CD4-positive, alpha-beta T cell treated with Interleukin-12 subunit alpha and Interleukin-12 subunit beta, for 1 hour (primary cell): Measurements from ENCODE around the gene SUSD3.

Source experiments
- DNase-seq: peaks from one replicate; pipeline ENCODE4 v3.0.0-alpha.2; 2020

The SUSD3 gene

DNA sequence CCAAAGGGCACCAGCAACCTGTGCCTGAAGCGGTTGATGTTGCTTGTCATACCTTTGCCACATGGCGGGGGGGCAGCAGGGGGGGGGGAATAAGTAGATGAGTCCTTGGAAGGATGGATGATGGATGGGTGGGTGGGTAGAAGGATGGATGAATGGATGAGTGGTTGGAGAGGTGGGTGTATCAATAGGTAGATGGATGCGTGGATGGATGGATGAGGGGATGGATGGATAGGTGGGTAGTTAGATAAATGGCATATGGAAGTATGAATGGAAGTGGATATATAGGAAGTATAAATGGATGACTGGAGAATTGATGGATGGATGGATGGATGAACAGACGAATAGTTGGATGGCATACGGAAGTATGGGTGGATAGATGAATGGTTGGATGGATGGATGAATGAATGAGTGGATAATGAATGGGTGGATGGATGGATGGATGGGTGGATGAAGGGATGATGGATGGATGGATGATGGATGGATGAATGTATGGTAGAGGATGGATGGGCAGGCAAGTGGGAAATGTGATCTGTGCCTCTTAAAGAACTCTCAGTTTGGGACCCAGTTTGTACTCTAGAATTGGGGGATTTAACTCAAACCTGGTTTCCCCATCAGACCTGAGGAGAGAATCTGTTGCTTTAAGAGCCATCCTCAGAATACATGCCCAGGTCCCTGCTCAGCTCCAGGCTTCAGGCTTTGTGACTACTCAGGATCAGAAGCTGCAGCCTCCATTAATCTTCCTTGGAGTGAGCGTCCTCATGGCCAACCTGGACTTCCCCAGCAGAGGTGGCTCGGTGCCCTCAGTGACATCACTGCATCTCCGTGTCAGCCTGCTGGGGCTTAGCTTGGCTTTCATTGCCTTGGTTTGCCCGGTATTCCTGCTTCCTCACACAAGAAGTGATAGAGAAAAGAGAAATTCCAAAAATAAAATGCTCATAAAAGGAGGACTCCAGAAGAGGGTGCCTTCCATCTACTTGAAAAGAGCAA, 27.6 kb upstream of the SUSD3 start:
- DNase-seq = no peak

DNA sequence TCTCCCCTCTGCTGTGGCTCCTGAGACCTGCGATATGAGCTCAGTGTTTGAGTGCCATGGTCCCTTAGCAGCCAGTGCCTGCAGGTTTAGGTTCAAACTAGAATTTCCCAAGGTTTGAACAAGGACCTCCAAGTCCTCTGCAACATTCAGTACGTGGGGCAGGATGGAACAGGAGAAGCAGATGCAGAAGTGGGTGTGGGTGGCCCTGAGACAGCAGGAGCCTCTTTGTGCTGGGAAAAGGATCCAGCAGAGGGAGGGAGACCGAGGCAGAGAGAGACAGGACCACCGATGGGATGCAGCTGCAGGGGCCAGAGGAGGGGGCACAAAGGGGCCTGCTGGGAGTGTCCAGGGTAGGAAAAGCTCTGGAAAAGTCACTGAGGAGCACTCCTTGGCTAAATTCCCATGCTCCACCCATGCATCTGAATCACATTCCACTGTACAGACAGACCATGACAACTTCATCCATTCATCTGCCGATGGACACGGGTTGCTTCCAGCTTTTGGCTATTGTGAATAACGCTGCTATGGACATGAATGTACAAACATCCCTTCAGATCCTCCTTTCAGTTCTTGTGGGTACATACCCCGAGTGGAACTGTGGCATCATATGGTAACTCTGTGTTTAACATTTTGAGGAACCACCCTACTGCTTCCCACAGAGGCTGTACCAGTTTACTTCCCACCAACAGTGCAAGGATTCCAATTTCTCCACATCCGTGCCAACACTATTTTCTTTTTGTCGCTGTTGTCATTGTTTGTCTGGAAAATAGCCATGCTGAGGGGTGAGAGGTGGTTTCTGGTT, 26.7 kb upstream of the SUSD3 start:
- DNase-seq = no peak

DNA sequence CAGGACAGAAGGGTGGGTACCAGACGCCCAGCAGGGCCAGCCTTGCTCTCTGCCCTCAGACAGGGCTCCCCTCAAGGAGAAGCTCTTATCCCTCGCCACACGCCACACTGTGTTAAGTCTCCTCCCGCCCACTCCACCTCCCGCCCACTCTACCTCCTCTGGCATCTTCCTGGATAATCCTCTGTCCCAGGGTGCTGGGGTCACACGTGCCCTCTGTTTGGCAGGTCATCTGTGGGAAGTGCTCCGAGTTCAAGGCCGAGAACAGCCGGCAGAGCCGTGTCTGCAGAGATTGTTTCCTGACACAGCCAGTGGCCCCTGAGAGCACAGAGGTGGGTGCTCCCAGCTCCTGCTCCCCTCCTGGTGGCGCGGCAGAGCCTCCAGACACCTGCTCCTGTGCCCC, 26.0 kb upstream of the SUSD3 start:
- no peak for DNase-seq

DNA sequence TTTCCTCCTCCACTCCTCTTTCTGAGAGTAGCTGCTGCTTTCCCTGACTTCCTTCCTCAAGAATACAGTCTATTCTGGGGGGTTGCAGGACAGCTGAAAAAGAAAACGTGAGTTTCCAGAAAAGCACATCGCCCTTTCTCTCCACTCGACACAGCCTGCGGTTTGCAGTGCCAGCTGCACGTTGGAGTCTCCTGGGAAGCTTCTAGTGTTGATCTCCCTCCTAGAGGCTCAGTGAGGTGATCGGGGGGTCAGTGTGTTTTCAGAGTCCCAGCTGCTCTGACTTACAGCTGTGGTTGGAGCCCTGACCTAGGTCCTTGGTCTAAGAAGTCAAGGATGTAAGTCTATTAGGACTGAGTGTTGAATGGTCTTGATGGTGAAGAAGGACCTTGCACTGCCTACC, 25.0 kb upstream of the SUSD3 start:
- DNase-seq = no peak

DNA sequence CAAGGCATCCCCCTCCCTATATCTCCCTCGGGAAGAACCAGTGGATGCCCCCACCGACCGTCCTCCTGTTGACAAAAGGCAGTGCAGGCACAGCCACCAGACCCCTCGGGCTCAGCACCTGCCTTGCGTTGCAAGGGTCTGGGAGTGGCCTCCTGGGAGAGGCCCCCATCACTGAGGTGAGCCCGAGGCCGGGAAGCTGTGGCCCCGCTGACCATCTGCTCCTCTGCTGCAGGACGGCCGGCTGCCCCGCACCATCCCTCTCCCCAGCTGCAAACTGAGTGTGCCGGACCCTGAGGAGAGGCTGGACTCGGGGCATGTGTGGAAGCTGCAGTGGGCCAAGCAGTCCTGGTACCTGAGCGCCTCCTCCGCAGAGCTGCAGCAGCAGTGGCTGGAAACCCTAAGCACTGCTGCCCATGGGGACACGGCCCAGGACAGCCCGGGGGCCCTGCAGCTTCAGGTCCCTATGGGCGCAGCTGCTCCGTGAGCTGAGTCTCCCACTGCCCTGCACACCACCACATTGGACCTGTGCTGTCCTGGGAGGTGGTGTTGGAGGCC, 23.3 kb upstream of the SUSD3 start:
- no peak for DNase-seq

DNA sequence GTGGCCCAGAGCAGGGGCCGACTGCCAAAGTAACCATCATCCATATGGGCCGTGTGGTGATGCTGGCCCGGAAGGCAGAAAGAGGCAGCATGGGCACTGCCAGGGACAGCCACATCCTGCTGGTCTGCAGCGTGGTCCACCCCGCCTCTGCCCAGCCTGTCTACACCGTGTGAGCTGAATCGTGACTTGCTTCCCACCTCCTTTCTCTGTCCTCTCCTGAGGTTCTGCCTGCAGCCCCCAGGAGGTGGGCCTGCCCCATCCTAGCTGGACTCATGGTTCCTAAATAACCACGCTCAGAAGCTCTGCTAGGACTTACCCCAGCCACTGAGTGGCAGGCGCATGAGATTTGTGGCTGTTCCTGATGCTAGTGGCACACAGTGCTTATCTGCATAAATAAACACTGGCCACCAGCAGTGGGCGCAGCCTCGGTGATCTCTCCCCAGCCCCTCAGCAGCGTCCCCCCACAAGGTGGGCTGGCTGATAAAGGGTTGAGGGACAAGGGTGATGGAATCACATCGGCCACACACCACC, 22.6 kb upstream of the SUSD3 start:
- no peak for DNase-seq

DNA sequence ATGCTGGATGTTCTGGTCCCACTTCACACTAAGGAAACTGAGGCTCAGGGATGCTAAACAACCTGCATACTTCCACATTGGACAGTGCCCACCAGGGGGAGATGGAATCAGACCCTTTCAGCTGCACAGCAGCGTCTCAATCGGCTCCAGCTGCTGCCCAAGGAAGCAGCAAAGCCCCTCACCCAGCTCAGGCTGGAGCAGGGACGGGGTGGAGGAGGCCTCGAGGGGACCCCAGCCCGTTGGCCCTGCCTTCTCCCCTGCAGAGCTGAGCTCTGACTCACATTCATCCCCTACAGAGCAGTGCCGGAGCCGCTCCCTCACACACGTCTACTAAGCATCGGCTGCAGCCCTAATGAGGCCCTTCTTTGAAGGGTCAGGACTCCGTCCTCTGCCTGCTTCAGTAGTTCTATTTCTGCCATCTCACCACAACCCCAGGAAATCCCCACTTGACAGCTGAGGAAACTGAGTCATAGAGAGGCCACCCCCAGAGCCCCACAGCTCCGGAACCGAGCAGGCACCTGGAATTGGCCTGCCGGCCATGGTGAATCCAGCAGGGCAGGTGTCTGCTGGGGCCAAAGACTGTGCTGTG, 21.5 kb upstream of the SUSD3 start:
- no peak for DNase-seq

DNA sequence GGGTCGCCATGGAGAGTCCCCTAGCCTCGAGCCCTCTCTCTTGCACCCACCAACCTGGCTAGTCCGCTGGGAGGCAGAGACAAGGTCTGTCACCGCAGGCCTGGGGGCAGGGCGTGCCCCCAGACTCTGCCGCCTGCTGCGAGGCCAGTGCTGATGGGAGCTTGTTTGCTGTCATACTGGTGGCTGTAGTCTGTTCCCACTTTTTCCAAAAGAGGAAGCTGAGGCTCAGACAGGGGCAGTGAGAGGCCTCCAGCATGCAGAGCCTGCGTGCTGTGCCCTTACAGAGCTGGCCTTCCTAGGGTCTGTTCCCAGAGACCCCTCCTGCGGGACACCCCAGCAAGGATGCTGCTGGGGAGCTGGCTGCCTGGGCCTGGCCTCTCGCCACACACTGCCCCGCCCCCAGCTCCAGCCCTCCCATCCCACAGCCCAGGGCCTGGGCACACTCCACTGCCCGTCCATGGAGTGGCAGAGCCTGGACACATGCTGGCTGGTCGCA, 21.0 kb upstream of the SUSD3 start:
- no peak for DNase-seq

DNA sequence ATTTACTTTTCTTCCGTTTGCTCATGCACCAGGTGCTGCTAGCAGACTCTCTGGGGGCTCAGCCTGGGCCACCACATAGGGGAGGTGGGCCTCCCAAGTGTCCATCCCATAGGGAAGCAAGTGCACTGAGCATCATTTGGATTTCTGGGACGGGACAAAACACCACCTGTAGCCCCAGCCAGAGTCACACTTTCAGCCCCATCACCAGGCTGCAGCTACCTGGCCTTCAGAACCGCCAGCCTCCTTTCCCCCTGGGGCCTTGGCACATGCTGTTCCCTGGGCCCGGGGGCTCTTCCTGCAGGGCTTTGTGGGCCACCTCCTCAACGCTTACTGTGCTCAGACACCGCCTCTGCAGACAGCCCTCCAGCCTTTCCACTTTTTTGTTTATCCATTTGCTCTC, 19.6 kb upstream of the SUSD3 start:
- DNase-seq = no peak

DNA sequence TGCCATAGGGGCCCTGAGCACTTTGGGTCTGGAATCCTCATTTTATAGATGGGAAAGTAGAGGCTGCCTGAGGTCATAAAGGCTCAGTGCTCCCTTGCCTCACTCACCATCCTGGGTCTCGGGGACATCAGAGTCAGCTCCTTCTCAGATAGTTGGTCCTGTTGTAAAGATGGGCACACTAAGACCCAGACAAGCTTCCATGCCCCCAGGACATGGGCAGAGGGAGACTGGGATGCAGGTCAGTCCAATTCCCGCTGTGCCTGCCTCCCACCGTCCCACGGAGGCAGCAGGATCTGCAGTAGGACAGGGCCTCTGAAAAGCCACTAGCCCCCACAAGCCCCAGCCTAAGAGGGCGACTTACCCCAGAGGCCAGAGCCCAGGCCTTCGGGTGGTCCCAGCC, 19.0 kb upstream of the SUSD3 start:
- no peak for DNase-seq

DNA sequence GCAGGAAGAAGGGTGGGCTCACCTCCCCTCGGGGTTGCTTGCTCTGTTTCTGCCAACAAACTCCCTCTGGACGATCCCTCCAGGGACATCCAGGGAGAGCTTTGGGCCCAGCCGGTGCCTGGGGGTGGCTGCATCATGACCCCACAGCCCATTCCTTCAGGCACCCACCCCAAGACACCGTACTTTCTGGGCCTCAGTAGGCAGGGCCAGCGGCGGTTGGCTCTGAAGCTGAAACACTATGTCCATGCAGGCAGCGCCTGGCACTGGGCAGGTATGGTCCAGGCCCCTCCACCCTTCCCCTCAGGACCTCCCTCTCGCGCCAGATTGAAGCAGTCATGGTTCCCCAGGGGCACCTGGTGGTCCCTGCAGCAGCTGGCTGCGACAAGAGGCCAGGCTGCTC, 18.5 kb upstream of the SUSD3 start:
- DNase-seq = no peak

DNA sequence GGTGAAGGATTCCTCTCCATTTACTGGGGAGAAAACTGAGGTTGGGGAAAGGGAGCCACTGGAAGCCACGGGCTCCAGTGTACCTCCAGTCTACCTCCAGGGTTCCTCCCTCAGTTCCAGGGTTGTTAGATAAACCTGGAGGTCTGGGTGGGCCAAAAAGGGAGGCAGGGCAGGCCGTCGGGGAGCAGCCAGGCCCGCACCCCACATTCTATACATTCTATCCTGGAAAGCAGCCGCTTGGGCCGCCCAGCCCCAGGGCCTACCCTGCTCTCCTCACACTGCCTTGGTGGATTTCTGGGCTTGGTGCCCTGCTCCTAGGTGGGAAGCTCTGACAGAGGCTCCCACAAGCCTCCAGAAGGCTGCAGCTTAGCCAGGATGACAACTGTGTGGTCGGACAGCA, 18.1 kb upstream of the SUSD3 start:
- DNase-seq = no peak

DNA sequence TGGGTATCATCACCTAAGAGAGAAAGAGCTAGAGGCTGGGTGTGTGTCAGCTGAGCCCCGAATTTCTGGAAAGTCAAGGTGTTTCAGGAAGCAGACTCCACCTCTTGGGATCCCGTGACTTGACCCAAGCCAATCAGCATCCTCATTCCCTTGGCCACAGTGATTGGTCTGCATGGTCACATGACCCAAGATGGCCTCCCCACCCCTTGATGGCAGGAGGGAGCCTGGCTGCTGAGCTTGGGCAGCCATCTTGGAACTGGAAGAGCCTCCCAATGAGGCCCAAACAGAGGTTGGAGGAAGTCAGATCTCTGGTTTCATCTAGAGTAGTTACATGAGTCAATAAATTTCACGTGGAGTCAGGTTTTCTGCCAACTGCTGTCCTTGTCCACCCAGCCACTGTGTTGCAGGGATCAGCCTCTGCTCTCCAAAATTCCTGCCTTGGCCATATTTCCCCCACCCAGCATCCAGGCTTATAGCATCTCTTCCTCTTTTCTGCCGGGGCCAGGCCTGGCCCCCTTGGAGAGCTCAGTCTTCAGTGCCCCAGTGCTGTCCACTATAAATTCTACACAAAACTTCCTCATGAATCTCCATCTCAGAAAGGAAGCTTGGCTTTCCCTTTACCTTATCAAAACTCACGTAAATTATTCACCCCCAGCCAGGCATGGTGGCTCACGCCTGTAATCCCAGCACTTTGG, 17.2 kb upstream of the SUSD3 start:
- DNase-seq = no peak

DNA sequence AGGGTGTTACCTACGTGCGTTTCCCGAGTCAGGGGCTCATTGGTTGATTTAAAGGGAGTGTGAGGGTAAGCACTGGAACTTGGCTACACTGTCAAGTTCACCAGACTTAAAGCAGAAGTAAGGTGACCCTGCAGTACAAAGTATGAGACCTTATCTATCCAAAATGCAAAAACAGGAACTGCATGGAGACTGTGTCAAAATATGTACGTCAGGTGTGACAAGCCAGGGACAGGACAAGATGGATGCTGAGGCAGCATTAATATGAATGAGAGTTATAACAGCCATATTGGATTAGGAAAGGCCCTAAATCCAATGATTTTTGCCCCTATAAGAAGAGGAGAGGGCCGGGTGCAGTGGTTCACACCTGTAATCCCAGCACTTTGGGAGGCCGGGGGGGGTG, 15.4 kb upstream of the SUSD3 start:
- no peak for DNase-seq

DNA sequence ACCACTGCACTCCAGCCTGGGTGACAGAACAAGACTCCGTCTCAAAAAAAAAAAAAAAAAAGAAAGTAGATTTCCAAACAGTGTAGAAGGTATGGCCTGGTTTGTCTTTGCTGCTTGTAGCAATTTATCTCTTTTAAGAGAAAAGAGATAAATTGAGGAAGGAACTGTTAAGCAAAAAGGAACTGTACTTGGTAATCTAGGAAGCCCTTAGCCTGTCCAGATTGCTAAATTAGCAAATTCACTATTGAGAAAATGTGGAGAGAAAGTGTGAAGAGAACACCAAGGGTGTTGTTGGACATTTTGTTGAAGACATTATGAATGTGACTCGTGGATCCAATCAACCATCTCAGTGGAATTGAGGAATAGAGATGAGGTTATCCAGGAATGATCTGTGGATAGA, 13.0 kb upstream of the SUSD3 start:
- no peak for DNase-seq

DNA sequence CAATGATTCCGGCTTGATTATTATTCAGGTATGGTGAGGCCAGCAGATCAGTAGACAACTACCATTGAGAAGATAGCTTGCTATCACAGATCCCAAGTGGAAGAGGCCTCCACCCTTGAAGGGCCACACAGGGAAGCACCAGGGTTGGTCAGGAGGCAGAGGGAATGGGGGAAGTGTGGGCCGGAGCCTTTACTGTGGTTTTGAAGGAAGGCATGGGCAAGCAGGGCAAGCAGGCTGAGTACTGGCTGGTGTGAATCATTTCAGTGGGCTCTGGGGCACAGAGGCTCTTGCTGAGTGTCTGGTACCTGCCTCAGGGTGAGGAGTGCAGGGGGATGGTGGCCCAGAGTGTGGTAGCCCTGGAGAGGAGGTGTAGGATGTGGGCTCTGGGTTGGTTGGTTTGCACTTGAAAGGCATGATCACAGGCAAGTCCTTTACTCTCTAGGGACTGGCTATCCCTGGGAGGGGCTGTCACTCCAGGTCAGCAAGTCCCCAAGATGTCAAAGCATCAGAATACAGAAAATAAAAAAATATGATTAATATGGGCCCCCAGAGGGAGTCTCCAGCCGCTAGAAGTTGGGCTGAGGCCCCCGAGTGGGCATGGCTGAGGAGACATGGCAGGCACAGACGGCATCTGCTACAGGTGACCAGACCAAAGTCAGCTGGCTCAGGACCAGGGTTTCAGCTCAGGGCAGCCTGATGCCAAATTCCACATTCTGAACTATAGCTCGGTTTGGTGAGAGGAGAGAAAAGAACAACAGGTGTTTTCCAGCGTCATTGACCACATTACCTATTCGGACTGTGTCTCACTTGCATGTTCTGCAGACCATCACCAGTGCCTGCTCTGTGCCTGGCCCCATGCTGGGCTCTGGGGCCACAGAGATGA, 9.7 kb upstream of the SUSD3 start:
- DNase-seq = no peak

DNA sequence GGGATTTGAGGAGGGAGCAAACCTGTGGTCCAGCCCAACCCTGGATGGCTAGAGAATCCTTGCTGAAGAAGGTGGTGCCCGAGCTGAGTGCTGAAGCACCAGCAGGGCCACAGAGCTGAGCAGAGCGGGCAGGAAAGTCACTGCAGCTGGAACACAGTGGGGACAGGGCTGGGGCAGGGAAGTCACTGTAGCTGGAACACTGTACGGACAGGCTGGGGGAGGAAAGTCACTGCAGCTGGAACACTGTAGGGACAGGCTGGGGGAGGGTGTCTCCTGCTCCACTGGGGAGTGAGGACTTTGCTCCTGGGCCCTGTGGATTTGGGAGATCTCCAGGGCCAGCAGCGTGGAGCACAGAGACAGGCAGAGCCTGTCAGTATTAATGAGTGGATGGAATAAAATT, 9.0 kb upstream of the SUSD3 start:
- no peak for DNase-seq

DNA sequence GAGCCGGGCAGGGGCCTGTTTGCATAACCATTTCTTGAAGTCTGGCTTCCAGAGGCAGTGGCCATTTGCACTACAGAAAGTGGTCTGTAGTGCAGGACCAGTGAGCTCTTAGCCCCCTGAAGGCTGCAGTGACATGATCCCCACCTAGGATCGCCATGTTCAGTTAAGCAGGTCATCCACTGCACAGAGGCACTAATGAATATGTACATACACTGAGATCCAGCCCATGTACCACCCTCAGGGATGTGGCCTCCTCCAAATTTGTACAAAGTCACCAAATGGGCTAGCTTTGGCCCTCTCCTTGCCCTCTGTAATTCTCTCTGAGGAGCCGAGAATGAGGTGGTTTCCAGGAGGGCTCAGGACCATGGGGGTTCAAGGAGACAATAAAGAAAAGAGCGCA, 8.3 kb upstream of the SUSD3 start:
- DNase-seq = no peak

DNA sequence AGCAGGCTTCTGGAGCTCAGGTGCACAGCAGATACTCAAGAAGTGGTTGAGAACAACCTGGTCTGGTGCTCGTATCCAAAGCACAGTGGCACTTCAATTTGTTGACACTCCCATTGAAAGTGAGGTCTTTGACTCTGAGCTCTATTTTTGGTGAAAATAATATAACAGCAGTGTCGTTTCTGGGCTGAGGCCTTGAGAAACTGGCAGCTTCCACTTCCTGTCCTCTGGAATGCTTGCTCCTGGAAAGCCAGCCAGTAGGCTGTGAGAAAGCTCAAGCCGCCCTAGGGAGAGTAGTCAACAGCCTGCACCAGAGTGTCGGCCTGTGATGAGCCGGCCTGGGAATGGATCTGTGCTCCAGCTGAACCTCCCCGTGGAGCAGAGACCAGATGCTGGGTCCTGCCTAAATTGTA, 6.8 kb upstream of the SUSD3 start:
- DNase-seq = no peak

DNA sequence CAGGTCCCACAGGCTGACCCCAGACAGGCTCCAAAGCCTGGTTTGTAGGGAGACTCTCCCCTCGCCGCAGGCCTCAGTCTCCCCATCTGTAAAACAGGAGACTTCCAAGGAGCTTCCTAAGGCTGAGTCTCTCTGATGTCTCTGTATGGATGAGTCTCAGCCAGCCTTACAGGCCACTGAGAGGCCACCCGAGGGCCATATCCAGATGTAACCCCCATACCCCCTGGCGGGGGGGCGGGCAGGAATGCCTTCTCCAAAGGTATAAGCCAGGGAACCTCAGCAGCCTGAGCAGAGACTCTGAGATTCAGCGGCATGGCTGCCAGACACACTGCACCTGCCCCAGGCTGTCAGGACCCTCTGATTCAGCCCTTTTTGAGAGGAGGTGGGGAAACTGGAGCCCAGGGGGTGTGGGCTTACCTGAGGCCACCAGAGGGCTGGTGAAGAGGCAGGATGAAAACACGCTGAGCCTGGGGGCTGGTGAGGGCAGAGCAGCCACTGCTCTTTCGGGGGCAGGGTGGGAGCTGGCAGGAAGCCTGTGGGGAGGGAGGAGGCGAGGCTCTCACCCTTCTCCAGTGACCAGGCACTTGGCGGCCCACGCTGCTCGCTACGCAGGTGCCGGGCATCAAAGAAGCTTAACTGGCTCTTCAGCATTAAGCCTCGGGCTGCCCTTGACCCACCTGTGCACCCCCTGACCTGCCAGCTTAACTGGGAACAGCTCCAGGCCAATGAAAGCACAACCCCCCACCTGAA, 5.5 kb upstream of the SUSD3 start:
- no peak for DNase-seq
